HG03571 (cell line): ENCODE results near the gene NDUFV2.
"Not testable (repeated sequence)": the region's sequence is repeated elsewhere in the genome, so short reads cannot be mapped to it uniquely, and the experiment has no call there.

Source experiments
- ATAC-seq: cut with Tn5 transposase; IDR thresholded peaks from one replicate; pipeline ENCODE4 v1.9.1; 2021; ENCODE audit not compliant: unreplicated experiment

NDUFV2 gene

DNA sequence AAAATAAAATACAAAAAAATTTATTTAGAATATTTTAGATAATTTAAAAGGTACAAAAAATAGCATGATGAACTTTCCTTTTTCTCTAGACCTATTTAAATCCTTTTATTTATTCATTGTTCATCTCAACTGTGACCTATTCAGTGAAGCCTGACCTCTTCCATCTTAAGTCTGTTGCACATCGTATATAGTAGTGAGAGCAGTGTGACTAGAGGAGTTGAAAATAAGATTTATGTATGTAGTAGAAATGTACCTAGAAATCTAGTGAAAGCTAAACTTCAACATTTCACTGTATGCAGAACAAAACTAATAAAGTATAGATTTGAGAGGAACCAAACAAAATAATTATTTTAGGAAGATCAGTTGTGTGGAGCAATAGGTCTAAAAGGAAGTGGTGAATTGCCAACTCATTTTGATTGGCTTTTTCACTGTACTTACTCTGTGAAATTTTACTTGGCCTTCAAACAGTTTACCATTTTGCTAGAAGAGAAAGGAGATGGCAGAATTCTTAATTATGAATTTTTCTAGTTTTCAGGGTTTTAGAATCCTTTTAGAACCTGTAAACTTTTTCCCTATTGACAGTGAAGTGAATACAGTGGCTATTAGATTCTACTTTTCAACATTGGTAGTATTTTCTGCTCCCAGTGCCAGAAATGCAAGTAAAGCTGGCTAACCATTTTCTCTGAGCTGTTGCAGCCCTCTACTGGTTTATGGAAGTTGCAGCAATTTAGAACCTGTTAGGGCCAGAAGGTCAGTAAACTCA lies 45.1 kb downstream of the NDUFV2 start:
- ATAC-seq = peak; percentile 43

DNA sequence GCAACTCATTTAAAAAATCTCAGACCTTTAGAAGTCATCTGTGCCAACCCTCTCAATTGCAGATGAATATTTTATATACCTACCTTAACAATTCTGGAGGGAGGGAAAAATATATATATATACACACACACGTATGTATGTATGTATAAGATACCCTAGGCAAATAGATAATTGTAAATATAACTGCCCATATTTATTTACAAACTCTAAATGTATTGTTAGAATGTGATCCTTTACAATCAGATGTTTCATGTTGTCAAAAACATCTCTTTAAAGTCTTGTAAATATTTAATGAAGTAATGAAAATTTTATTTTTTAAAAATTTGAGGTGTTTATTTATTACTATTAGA lies 45.7 kb downstream of the NDUFV2 start:
- no peak for ATAC-seq

DNA sequence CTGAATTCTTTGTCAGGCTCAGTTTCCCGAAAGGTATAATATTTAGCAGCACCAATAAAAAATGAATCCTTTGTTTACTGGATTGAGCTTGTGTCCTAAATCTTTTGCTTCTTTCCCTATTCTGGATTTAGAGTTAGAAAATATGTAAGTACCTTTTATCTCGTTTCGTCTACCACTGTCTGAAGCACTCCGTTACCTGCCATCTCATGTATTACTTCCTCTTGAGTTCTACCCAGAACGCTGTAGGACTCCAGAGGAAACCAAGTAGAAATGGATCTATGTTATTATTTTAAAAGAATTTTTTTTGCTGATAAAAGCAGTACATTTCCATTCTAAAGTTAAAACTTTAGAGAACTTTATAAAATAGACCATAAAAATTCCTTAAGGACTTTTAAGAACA lies 47.6 kb downstream of the NDUFV2 start:
- no peak for ATAC-seq

DNA sequence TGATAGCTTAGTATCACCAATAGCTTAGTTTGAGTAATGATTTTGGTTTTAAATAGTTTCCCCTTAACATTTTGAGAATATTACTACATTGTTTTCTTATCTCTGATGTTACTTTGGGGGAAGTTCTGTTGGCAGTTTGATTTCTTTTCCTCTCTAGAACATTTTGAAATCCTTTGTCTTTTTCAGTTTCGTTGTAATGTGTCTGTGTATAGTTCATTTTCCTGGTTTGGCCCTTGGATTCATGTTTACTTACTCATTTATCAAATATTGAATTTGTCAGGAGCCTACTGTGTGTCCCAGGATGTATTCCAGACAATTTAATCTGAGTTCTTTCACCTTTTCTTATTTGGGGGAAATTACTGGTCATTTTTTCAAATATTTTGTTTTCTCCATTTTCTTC lies 50.8 kb downstream of the NDUFV2 start:
- ATAC-seq = no peak

DNA sequence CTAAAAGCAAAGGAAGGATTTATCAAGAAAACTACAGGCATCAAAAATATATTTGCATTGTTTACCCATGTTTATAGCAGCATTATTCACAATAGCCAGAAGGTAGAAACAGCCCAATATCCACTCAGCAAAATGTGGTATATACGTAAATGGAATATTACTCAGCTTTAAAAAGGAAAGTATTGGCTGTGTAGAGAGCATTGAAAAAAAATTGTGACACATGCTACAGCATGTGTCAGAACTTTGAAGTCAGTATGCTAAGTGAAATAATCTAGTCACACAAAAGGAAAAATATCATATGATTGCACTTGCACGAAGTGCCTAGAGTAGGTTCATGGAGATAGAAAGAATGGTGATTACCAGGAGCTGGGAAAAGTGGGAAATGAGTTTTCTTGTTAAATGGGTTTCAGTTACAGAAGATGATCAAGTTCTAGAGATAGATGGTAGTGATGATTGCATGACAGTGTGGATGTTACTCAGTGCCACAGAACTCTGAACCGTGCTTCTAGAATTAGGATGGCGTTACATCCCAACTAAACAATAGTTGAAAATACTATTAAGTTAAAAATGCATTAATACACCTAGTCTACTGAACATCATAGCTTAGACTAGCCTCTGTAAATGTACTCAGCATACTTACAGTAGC lies 54.2 kb downstream of the NDUFV2 start:
- ATAC-seq = no peak

DNA sequence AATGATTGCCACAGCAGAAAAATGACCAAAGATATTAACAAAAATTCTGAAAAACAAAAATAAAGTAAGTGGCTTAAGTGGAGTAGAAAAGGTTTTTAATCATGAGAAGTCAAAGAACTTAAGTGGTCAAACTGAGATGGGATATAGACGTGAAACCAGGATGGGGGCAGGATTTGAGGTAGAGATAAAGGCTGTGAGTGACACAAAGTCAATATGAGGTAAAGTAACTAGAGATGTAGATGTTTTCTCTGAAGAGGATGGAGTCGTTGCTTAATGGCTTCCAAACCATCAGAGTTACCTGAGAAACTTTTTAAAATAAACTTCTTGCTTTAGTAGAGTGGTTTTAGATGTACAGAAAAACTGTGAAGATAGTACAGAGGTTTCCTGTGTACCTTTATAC lies 55.3 kb downstream of the NDUFV2 start:
- no peak for ATAC-seq

DNA sequence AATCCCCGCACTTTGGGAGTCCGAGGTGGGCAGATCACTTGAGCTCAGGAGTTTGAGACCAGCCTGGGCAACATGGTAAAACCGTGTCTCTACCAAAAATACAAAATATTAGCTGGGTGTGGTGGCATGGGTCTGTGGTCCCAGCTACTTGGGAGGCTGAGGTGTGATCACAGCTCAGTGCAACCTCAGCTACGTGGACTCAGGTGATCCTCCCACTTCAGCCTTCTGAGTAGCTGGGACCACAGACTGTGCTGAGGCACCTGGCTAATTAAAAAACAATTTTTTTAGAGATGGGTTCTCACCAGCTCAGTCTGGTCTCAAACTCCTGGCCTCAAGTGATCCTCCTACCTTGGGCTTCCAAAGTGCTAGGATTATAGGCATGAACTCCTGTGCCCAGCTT lies 57.5 kb downstream of the NDUFV2 start:
- ATAC-seq = no peak

DNA sequence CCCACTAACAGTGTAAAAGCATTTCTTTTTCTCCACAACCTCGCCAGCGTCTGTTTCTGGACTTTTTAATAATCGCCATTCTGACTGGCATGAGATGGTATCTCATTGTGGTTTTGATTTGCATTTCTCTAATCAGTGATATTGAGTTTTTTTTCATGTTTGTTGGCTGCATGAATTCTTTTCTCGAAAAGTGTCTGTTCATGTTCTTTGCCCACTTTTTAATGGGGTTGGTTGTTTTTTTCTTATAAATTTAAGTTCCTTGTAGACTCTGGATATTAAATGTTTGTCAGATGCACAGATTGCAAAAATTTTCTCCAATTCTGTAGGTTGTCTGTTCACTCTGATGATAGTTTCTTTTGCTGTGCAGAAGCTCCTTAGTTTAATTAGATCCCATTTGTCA lies 60.2 kb downstream of the NDUFV2 start:
- ATAC-seq = not testable (repeated sequence)

DNA sequence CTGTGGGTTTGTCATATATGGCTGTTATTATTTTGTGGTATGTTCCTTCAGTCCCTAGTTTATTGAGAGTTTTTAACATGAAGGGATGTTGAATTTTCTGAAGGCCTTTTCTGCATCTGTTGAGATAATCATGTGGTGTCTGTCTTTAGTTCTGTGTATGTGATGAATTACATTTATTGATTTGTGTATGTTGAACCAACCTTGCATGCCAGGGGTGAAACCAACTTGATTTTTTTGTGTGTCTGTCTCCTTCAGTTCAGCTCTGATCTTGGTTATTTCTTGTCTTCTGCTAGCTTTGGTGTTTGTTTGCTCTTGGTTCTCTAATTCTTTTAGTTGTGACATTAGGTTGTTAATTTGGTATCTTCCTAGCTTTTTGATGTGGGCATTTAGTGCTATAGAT lies 61.6 kb downstream of the NDUFV2 start:
- not testable (repeated sequence) for ATAC-seq

DNA sequence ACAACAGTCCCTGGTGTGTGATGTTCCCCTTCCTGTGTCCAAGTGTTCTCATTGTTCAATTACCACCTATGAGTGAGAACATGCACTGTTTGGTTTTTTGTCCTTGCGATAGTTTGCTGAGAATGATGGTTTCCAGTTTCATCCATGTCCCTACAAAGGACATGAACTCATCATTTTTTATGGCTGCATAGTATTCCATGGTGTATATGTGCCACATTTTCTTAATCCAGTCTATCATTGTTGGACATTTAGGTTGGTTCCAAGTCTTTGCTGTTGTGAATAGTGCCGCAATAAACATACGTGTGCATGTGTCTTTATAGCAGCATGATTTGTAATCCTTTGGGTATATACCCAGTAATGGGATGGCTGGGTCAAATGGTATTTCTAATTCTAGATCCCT lies 63.4 kb downstream of the NDUFV2 start:
- not testable (repeated sequence) for ATAC-seq

DNA sequence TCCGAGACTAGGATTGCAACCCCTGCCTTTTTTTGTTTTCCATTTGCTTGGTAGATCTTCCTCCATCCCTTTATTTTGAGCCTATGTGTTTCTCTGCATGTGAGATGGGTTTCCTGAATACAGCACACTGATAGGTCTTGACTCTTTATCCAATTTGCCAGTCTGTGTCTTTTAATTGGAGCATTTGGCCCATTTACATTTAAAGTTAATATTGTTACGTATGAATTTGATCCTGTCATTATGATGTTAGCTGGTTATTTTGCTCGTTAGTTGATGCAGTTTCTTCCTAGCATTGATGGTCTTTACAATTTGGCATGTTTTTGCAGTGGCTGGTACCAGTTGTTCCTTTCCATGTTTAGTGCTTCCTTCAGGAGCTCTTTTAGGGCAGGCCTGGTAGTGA lies 67.0 kb downstream of the NDUFV2 start:
- not testable (repeated sequence) for ATAC-seq

DNA sequence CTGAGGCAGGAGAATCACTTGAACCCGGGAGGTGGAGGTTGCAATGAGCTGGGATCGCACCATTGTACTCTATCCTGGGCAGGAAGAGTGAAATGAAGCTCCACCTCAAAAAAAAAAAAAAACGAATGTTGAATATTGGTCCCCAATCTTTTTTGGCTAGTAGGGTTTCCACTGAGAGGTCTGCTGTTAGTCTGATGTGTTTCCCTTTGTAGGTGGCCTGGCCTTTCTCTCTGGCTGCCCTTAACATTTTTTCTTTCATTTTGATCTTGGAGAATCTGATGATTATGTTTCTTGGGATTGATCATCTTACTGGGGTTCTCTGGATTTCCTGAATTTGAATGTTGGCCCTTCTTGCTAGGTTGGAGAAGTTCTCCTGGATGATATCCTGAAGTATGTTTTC lies 69.4 kb downstream of the NDUFV2 start:
- ATAC-seq = not testable (repeated sequence)

DNA sequence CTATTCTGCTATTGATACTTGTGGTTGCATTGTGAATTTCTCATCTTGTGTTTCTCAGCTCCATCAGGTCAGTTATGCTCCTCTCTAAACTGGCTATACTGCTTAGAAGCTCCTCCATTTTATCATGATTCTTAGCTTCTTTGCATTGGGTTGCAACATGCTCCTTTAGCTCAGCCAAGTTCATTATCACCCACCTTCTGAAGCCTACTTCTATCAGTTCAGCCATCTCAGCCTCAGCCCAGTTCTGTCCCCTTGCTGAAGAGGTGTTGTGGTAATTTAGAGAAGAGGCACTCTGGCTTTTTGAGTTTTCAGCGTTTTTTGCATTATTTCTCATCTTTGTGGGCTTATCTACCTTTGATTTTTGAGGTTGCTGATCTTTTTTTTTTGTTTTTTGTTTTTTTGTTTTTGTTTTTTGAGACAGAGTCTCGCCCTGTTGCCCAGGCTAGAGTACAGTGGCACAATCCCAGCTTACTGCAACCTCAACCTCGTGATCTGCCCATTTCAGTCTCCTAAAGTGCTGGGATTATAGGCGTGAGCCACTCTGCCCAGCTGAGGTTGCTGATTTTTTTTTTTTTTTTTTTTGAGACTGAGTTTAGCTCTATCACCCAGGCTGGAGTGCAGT lies 70.1 kb downstream of the NDUFV2 start:
- ATAC-seq = no peak

DNA sequence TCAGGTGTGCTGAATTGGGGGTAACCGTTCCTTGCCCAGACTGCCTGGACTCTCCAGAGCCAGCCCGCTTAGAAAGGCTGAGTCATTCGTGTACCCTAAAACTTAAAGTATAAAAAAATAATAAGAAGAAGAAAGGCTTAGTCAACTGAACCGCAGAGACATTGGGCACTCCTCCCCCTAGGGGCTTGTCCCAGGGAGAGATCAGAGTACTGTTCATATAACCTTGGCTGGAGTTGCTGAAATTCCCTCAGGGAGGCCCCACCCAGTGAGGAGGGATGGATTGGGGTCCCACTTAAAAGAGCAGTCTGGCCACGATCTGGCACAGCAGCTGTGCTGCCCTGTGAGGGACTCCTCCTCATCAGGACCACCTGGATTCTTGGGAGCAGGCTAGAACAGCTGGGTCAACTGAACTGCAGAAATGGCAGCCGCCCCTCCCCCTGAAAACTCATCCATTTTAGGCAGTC lies 71.3 kb downstream of the NDUFV2 start:
- ATAC-seq = no peak

DNA sequence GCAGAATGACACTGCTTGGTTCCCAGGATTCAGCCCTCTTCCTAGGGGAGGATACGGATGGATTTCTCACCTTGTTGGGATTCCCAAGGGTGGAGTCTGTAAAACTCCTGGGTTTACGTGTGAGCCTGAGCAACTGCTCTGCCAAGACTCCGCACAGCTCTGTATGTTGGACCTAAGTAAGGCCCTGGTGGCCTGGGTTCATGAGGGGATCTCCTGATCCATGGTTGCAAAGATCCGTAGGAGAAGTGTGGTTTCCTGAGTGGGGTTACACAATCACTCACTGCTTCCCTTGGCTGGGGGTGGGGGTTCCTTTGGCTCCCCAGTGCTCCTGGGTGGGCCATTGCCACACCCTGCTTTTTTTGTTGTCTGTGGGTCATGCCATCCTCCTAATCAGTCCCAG lies 71.8 kb downstream of the NDUFV2 start:
- ATAC-seq = no peak

DNA sequence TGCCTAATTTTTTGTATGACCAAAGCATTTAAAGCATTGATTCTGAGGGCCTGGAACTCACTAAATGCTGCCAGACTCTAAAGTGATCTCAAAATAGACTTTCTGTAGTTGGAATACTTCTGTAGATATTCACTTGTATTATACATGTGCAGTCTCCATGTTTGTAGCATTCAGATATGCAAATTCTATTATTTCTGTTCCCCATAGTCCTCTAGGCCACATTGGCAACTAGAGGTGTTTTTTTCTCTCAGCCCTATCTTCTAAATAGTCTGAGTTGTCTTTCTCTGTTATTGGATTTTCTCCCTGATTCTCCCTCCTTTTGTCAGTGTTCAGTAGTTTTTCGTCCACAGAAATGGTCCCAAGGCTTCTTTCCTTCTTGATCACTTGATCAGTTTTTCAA lies 72.6 kb downstream of the NDUFV2 start:
- no peak for ATAC-seq

DNA sequence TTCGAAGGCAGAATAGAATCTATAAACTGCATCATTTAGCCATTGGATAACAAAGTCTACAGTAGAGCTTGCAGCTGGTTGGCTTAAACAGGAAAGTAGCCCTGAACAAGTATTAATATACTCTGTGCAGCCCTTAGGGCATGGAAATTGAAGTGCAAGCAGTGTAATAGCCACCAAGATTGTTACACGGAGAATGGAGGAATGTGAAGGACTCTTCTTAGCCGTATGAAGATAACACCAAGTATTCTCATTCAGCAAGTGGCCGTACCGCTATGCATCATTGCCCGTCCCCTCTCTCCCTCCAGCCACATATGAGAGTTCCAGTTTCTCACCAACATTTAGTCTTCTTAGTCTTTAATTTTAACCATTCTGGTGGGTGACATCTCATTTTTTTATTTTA lies 74.5 kb downstream of the NDUFV2 start:
- no peak for ATAC-seq

DNA sequence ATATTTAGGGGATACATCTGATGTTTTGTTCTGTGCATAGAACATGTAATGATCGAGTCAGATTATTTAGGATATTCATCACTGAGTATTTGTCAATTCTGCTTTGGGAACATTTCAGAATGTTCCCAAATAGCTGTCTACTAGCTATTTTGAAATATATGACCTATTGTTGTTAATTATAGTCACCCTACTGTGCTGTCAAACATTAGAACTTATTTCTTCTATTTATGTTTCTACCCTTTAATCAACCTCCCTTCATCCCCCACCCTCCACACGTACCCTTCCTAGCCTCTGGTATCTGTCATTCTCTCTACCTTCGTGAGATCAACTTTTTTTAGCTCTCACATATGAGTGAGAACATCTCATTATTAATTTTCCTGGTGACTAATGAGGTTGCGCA lies 75.0 kb downstream of the NDUFV2 start:
- no peak for ATAC-seq

DNA sequence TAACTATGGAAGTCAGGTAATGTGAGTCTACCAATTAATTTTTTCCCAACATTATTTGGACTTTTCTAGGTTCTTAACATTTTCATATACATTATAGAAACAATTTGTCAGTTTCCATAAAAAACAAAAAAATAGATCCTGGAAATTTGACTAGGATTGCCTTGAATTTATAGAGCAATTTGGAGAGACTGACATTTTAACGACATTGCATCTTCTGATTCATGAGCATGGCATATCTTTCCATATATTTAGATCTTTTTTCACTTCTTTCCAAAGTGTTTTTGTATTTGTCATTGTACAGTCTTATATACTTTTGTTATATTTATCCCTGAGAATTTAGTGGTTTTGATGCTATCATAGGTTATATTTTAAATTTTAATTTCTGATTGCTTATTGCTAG lies 76.1 kb downstream of the NDUFV2 start:
- ATAC-seq = no peak

DNA sequence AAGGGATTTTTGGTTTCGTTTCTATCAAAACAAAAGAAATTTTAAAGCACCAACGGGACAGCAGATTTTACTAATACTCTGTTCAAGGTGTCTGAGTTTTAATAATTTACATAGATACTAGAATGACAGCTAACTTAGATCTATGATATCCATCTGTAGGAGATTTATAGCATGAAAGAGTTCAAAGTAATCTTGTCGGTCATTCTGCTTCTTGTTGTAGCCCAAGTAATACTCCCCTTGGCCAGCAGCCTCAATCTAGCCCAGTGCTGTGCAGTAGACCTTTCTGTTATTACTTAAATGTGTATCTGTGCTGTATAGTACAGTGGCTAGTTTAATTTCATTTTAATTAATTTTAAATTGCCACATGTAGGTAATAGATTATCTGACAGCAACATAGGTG lies 78.8 kb downstream of the NDUFV2 start:
- no peak for ATAC-seq

DNA sequence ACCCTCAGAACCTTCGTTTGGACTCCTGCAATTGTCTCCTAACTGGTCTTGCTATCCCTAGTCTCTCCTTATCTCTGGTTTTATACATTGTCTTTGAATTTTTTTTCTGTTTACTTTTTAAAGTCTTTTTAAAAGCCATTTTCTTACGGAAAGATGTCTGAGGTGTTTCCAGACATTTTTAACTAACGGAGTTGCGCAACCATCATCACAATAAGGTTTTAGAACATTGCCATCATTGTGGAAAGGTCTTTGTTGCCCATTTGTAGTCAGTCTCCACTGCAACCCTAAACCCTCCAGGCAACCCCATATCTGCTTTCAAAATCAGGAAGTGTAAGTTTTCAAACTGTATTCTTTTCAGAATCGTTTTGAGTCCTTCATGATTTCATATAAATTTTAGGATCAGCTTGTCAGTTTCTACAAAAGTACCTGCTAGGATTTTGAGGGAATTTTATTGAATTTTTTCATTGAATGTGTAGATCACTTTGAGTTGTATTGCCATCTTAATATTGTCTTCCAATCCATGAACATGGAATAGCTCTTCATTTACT lies 80.4 kb downstream of the NDUFV2 start:
- no peak for ATAC-seq
